Stomach (tissue), 4 donors: Measurements from ENCODE around the gene SRMS.

Experiments used
- EP300 ChIP-seq: sonication (generic); formaldehyde crosslinking; IDR thresholded peaks from one replicate; pipeline ENCODE4 v1.6.1; 2017; ENCODE audit warnings: antibody characterized with exemption
- TF ChIP-seq, protein P1 (sequence below), 7 experiments: fragments of 450-650 bp in 4 of 7; fragments of 200-600 bp in 3 of 7; sonication (generic) in 3 of 7; IDR thresholded peaks; one replicate each; pipeline ENCODE4 v1.5.1; 2016 to 2019; ENCODE audit warnings: antibody characterized with exemption in 7 of 7, control low read depth in 2 of 7, mild to moderate bottlenecking in 1 of 7

GRCh38 chr20:63494420-63495166 lies 53.0 kb downstream of the SRMS start:
- TF ChIP-seq, protein P1, sequence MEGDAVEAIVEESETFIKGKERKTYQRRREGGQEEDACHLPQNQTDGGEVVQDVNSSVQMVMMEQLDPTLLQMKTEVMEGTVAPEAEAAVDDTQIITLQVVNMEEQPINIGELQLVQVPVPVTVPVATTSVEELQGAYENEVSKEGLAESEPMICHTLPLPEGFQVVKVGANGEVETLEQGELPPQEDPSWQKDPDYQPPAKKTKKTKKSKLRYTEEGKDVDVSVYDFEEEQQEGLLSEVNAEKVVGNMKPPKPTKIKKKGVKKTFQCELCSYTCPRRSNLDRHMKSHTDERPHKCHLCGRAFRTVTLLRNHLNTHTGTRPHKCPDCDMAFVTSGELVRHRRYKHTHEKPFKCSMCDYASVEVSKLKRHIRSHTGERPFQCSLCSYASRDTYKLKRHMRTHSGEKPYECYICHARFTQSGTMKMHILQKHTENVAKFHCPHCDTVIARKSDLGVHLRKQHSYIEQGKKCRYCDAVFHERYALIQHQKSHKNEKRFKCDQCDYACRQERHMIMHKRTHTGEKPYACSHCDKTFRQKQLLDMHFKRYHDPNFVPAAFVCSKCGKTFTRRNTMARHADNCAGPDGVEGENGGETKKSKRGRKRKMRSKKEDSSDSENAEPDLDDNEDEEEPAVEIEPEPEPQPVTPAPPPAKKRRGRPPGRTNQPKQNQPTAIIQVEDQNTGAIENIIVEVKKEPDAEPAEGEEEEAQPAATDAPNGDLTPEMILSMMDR (IDR thresholded peaks at IDR 0.05), result no peak
- no peak for TF ChIP-seq EP300
